Hepatocyte (in vitro differentiated cells): Measurements from ENCODE around the gene SVOP. TPM values are rescaled to one million over a fixed set of nuclear protein-coding genes. Genes with fewer than 3 reads are reported as not detected.

Experiments
- DNase-seq: peaks from one replicate; pipeline ENCODE4 v3.0.0-alpha.2; 2016; ENCODE audit warnings: low spot score
- H2AFZ ChIP-seq: fragments of 200-600 bp; sonication (generic); 2 replicates; pipeline ENCODE4 v1.6.0; 2016; ENCODE audit warnings: antibody characterized with exemption, mild to moderate bottlenecking
- H3K27ac ChIP-seq: fragments of 200-600 bp; sonication (generic); 2 replicates; pipeline ENCODE4 v1.5.1; 2016; ENCODE audit warnings: mild to moderate bottlenecking
- H3K27me3 ChIP-seq: fragments of 200-600 bp; sonication (generic); 2 replicates; pipeline ENCODE4 v1.6.1; 2016
- H3K36me3 ChIP-seq: fragments of 200-600 bp; sonication (generic); replicated peaks from 2 replicates; pipeline ENCODE4 v1.5.1; 2016; ENCODE audit warnings: low read depth; ENCODE audit not compliant: insufficient read depth
- H3K4me1 ChIP-seq: fragments of 200-600 bp; sonication (generic); 2 replicates; pipeline ENCODE4 v1.5.1; 2016; ENCODE audit warnings: mild to moderate bottlenecking, moderate library complexity; ENCODE audit not compliant: insufficient read depth
- H3K4me2 ChIP-seq: fragments of 200-600 bp; sonication (generic); 2 replicates; pipeline ENCODE4 v1.6.0; 2016
- H3K4me3 ChIP-seq: fragments of 200-600 bp; sonication (generic); 2 replicates; pipeline ENCODE4 v1.5.1; 2016; ENCODE audit warnings: mild to moderate bottlenecking
- H3K79me2 ChIP-seq: fragments of 200-600 bp; sonication (generic); 2 replicates; pipeline ENCODE4 v1.6.0; 2017; ENCODE audit warnings: mild to moderate bottlenecking
- H3K9me2 ChIP-seq: fragments of 200-600 bp; sonication (generic); replicated peaks from 2 replicates; pipeline ENCODE4 v1.6.0; 2017; ENCODE audit warnings: mild to moderate bottlenecking; ENCODE audit not compliant: insufficient read depth
- H3K9me3 ChIP-seq: fragments of 200-600 bp; sonication (generic); 2 replicates; pipeline ENCODE4 v1.5.1; 2016; ENCODE audit warnings: low read depth, mild to moderate bottlenecking
- H4K20me1 ChIP-seq: fragments of 200-600 bp; sonication (generic); 2 replicates; pipeline ENCODE4 v1.6.0; 2016; ENCODE audit warnings: mild to moderate bottlenecking; ENCODE audit not compliant: insufficient read depth, poor library complexity, severe bottlenecking
- EZH2 ChIP-seq: fragments of 200-600 bp; sonication (generic); IDR thresholded peaks from 2 replicates; pipeline ENCODE4 v1.6.1; 2016; ENCODE audit warnings: antibody characterized with exemption, mild to moderate bottlenecking, borderline replicate concordance
- EZH2phosphoT487 ChIP-seq: fragments of 200-600 bp; sonication (generic); IDR thresholded peaks from one replicate; pipeline ENCODE4 v1.6.1; 2018; ENCODE audit warnings: antibody characterized with exemption, mild to moderate bottlenecking, low read depth, moderate library complexity; ENCODE audit not compliant: unreplicated experiment, severe bottlenecking
- WGBS: methylation state at CpG from one replicate; pipeline ENCODE4 v1.1.6; 2016; ENCODE audit warnings: low lambda C conversion rate; ENCODE audit errors: missing lambda C conversion rate; 5-methylcytosine and 5-hydroxymethylcytosine counted together
- polyA plus RNA-seq: library from polyadenylated mRNA; unstranded; fragments of >200 nt; fragmentation: Nextera tagmentation; extraction: Ambion mirVana; gene quantifications from 2 replicates; pipeline ENCODE4 v1.2.1, GENCODE V29; 2016
- total RNA-seq: library from RNA; depleted of rRNA; stranded (reverse); fragments of >200 nt; gene quantifications from 2 replicates; pipeline ENCODE4 v1.2.3, GENCODE V29; 2014
- TF ChIP-seq, protein P1 (sequence below): fragments of 200-600 bp; sonication (generic); IDR thresholded peaks from 2 replicates; pipeline ENCODE4 v1.5.1; 2016; ENCODE audit warnings: antibody characterized with exemption, mild to moderate bottlenecking; ENCODE audit not compliant: poor library complexity

SVOP gene
- total and polyA plus RNA-seq, 2 experiments from 2014 or later = 0.27 to 0.45 TPM

DNA sequence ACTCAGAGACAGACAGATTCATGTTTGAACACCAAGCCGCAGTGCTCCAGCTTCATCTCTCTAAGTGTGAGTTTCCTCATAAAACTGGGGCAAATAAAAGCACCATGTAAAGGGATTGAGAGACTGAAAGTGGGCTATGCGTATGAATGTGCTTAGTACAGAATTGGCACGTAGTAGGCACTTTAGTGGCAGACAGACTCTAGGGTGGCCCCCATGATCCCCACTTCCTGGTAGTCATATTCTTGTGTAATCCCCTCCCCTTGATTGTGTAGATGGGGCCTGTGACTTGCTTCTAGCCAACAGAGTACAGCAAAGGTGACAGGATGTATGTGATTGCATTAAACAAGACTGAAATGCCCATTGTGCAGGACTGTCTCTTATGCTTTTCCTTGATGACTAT is 98.0 kb downstream of the SVOP start:
- Histone ChIP-seq H3K27me3 (no peaks in the 10 kb centered on the region), H3K4me3 (no peak overlapping the region), H3K9me2 (no peaks in the 10 kb centered on the region), H4K20me1 (no peaks in the 10 kb centered on the region), H3K4me2 (no peak overlapping the region), H3K27ac (no peak overlapping the region), H3K9me3 (no peaks in the 10 kb centered on the region), H3K79me2 (no peaks in the 10 kb centered on the region), H2AFZ (no peak overlapping the region), H3K36me3 (no peaks in the 10 kb centered on the region), H3K4me1 (peaks cover 8% of the 10 kb centered on the region)
- no peak for DNase-seq
- TF ChIP-seq, protein P1, sequence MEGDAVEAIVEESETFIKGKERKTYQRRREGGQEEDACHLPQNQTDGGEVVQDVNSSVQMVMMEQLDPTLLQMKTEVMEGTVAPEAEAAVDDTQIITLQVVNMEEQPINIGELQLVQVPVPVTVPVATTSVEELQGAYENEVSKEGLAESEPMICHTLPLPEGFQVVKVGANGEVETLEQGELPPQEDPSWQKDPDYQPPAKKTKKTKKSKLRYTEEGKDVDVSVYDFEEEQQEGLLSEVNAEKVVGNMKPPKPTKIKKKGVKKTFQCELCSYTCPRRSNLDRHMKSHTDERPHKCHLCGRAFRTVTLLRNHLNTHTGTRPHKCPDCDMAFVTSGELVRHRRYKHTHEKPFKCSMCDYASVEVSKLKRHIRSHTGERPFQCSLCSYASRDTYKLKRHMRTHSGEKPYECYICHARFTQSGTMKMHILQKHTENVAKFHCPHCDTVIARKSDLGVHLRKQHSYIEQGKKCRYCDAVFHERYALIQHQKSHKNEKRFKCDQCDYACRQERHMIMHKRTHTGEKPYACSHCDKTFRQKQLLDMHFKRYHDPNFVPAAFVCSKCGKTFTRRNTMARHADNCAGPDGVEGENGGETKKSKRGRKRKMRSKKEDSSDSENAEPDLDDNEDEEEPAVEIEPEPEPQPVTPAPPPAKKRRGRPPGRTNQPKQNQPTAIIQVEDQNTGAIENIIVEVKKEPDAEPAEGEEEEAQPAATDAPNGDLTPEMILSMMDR = no peak
- no peak for TF ChIP-seq EZH2
- TF ChIP-seq EZH2phosphoT487 = no peak
- WGBS = 86% methylated on average over 3 of the region's 3 CpGs

DNA sequence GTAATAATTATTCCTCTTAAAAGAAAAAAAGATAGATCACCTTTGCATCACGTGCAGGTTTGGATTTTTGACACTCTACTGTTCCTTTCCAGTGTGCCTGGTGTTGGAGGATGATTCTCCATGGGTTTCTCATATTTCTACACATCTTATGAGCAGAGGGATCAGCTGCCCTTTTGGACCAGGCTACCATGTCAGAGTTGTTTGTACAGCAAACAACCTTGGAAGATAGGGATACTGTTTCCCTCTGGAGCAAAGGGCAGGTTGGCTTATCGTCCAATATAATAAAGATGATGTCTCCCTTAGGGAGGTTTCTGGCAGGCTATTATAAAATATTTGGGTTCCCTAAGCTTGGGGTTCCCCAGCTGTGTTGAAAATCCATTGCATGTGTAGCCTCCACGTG is 98.9 kb downstream of the SVOP start:
- WGBS = 51% methylated on average over 3 of the region's 3 CpGs
- Histone ChIP-seq H4K20me1 (no peaks in the 10 kb centered on the region), H3K4me3 (no peak overlapping the region), H3K4me2 (no peak overlapping the region), H2AFZ (no peak overlapping the region), H3K79me2 (no peaks in the 10 kb centered on the region), H3K4me1 (peaks cover 8% of the 10 kb centered on the region), H3K9me3 (no peaks in the 10 kb centered on the region), H3K9me2 (no peaks in the 10 kb centered on the region), H3K27me3 (no peaks in the 10 kb centered on the region), H3K27ac (peak overlapping the region; percentile 10), H3K36me3 (no peaks in the 10 kb centered on the region)
- no peak for TF ChIP-seq EZH2
- TF ChIP-seq EZH2phosphoT487 = no peak
- TF ChIP-seq, protein P1 = no peak
- peak; percentile 40 for DNase-seq

DNA sequence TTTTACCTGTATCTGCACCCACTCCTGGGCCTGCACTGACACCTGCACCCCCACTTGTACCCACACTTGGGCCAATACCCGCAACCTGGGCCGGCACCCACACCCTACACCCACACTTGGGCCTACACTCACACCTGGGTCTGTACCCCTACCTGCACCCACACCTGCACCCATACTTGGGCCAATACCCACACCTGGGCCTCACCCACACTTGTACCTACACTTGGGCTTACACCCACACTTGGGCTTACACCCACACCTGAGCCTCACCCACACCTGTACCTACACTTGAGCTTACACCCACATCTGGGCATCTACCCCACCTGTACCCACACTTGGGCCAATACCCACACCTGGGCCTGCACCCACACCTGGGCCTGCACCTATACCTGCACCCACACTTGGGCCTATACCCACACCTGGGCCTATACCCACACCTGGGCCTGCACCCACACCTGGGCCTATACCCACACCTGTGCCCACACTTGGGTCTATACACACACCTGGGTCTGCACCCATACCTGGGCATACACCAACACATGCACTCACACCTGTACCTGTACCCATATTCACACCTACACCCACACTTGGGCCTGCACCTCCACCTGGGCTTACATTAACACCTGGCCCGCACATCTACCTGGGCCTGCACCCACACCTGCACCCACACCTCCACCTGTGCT is 101.8 kb downstream of the SVOP start:
- no peak for DNase-seq
- 83% methylated on average over 3 of the region's 3 CpGs for WGBS
- no peak overlapping the region for H3K4me3 ChIP-seq

More for the DNA sequence above, 101.8 kb downstream of the SVOP start:
- Histone ChIP-seq H3K4me2 (no peak overlapping the region), H3K9me2 (no peaks in the 10 kb centered on the region), H3K27me3 (no peaks in the 10 kb centered on the region), H3K79me2 (no peaks in the 10 kb centered on the region), H3K4me1 (peaks cover 8% of the 10 kb centered on the region), H3K27ac (no peak overlapping the region), H4K20me1 (no peaks in the 10 kb centered on the region), H3K36me3 (no peaks in the 10 kb centered on the region), H3K9me3 (no peaks in the 10 kb centered on the region), H2AFZ (no peak overlapping the region)
- TF ChIP-seq, protein P1 = no peak
- TF ChIP-seq EZH2phosphoT487 (no peak), EZH2 (no peak)
